Gastroesophageal sphincter (tissue), 4 donors: ENCODE data around the gene ROCK2. TPM values are rescaled to one million over a fixed set of nuclear protein-coding genes. Genes with fewer than 3 reads are reported as not detected.

ENCODE experiments used
- ATAC-seq: fragments of 150-250 bp; one replicate; pipeline ENCODE4 v1.9.1; 2016; ENCODE audit warnings: mild to moderate bottlenecking, moderate library complexity
- H3K27ac ChIP-seq, 4 donors: fragments of 200-600 bp; sonication (generic) in 3 of 4; 1 replicate in 3 of 4; 2 replicates in 1 of 4; pipeline ENCODE4 v1.5.1; 2016 to 2019
- H3K27me3 ChIP-seq: fragments of 200-600 bp; sonication (generic); one replicate; pipeline ENCODE4 v1.5.1; 2019
- H3K36me3 ChIP-seq, 2 donors: fragments of 200-600 bp; sonication (generic); one replicate each; pipeline ENCODE4 v1.5.1; 2019; ENCODE audit warnings: control low read depth in 1 of 2
- H3K4me1 ChIP-seq, 3 donors: fragments of 200-600 bp; sonication (generic); 1 replicate in 2 of 3; 2 replicates in 1 of 3; pipeline ENCODE4 v1.5.1; 2016 to 2019; ENCODE audit warnings: control low read depth in 2 of 3
- H3K4me3 ChIP-seq, 2 donors: fragments of 200-600 bp; sonication (generic); one replicate each; pipeline ENCODE4 v1.5.1; 2019; ENCODE audit warnings: mild to moderate bottlenecking in 1 of 2, moderate library complexity in 1 of 2
- H3K9me3 ChIP-seq, 3 donors: fragments of 200-600 bp; sonication (generic); one replicate each; pipeline ENCODE4 v1.5.1; 2017 to 2019; ENCODE audit warnings: control low read depth in 2 of 3
- CTCF ChIP-seq, 4 experiments: fragments of 200-600 bp in 2 of 4; fragments of 450-650 bp in 2 of 4; sonication (generic) in 1 of 4; IDR thresholded peaks; one replicate each; pipeline ENCODE4 v1.5.1; 2017 to 2019; ENCODE audit warnings: antibody characterized with exemption in 4 of 4, mild to moderate bottlenecking in 2 of 4, moderate library complexity in 2 of 4
- EP300 ChIP-seq: sonication (generic); formaldehyde crosslinking; IDR thresholded peaks from one replicate; pipeline ENCODE4 v1.6.1; 2017; ENCODE audit warnings: antibody characterized with exemption, mild to moderate bottlenecking
- POLR2A ChIP-seq, 2 donors: fragments of 450-650 bp; IDR thresholded peaks; one replicate each; pipeline ENCODE4 v1.6.1; 2017; ENCODE audit warnings: antibody characterized with exemption in 2 of 2, mild to moderate bottlenecking in 2 of 2, moderate library complexity in 1 of 2
- POLR2AphosphoS5 ChIP-seq: sonication (generic); formaldehyde crosslinking; IDR thresholded peaks from one replicate; pipeline ENCODE4 v1.6.1; 2017; ENCODE audit warnings: antibody characterized with exemption
- WGBS, 2 donors: methylation state at CpG; one replicate each; pipeline ENCODE4 v1.1.5; 2018; ENCODE audit warnings: low coverage in 1 of 2; 5-methylcytosine and 5-hydroxymethylcytosine counted together
- total RNA-seq, 4 donors: library from RNA; depleted of rRNA; stranded (reverse); fragments of >200 nt; gene quantifications; one replicate each; pipeline ENCODE4 v1.1.0, GENCODE V29; 2016

ROCK2 gene
- total RNA-seq, 4 donors from 2014 or later, result 102 to 130 (median 113) TPM

- H3K9me3 ChIP-seq, result no peaks in the 10 kb centered on the region
- no peak overlapping the region for H3K4me3 ChIP-seq
- no peak for ATAC-seq
- H3K4me1 ChIP-seq, result peaks cover 0 to 19% (median 5%) of the 10 kb centered on the region in 3 donors
- WGBS, 2 donors, result 83 to 88% methylated on average over 6 to 10 of the region's 15 CpGs
- TF ChIP-seq POLR2AphosphoS5 (no peak), CTCF (IDR thresholded peaks at IDR 0.05) (no peak), POLR2A (IDR thresholded peaks at IDR 0.05) (no peak), EP300 (no peak)
- no peak overlapping the region for H3K27ac ChIP-seq
- H3K36me3 ChIP-seq, result peaks cover 0 to 43% of the 10 kb centered on the region in 2 donors
- no peaks in the 10 kb centered on the region for H3K27me3 ChIP-seq
Measured at GRCh38 chr2:11160731-11161455, 183.5 kb downstream of the ROCK2 start.

- Histone ChIP-seq H3K27me3 (no peaks in the 10 kb centered on the region), H3K9me3 (no peaks in the 10 kb centered on the region), H3K27ac (no peak overlapping the region), H3K4me1 (peaks cover 0 to 23% (median 5%) of the 10 kb centered on the region in 3 donors), H3K36me3 (peaks cover 0 to 43% of the 10 kb centered on the region in 2 donors), H3K4me3 (no peak overlapping the region)
- TF ChIP-seq POLR2AphosphoS5, result no peak
- no peak for ATAC-seq
- 82% methylated on average over 10 of the region's 13 CpGs; no CpG with 5 or more reads in 1 of the 2 donors for WGBS, 2 donors
Measured at GRCh38 chr2:11160256-11160655, 184.2 kb downstream of the ROCK2 start.

- TF ChIP-seq EP300 (no peak), CTCF (IDR thresholded peaks at IDR 0.05) (no peak), POLR2AphosphoS5 (no peak), POLR2A (IDR thresholded peaks at IDR 0.05) (no peak)
- Histone ChIP-seq H3K9me3 (no peaks in the 10 kb centered on the region), H3K36me3 (peaks cover 0 to 43% of the 10 kb centered on the region in 2 donors), H3K27me3 (no peaks in the 10 kb centered on the region), H3K4me3 (no peak overlapping the region), H3K27ac (no peak overlapping the region), H3K4me1 (peaks cover 0 to 24% (median 5%) of the 10 kb centered on the region in 3 donors)
- no peak for ATAC-seq
- 93% methylated on average over 8 of the region's 14 CpGs; no CpG with 5 or more reads in 1 of the 2 donors for WGBS, 2 donors
Measured at GRCh38 chr2:11159574-11160170, 184.8 kb downstream of the ROCK2 start.

GRCh38 chr2:11158916-11159573 is 185.4 kb downstream of the ROCK2 start:
- H3K27me3 ChIP-seq, result no peaks in the 10 kb centered on the region
- ATAC-seq, result no peak
- H3K27ac ChIP-seq, result no peak overlapping the region

More at GRCh38 chr2:11158916-11159573, 185.4 kb downstream of the ROCK2 start:
- Histone ChIP-seq H3K9me3 (no peaks in the 10 kb centered on the region), H3K4me1 (peaks cover 0 to 30% (median 5%) of the 10 kb centered on the region in 3 donors), H3K36me3 (peaks cover 0 to 40% of the 10 kb centered on the region in 2 donors), H3K4me3 (no peak overlapping the region)
- 60 to 79% methylated on average over 1 to 4 of the region's 14 CpGs for WGBS, 2 donors
- TF ChIP-seq POLR2A (IDR thresholded peaks at IDR 0.05), result no peak
- no peak for TF ChIP-seq CTCF (IDR thresholded peaks at IDR 0.05)
